B cell (primary cell): ENCODE results near the gene ABCG1. TPM values are rescaled to one million over a fixed set of nuclear protein-coding genes. Genes with fewer than 3 reads are reported as not detected.
A peak's percentile ranks its signal among the peaks of the same experiment; 100 is the strongest.

ENCODE experiments used
- ATAC-seq: fragments of 200-7000 bp; cut with Tn5 transposase; one replicate; pipeline ENCODE4 v1.10.0; 2021; ENCODE audit warnings: low read depth, mild to moderate bottlenecking, moderate number of reproducible peaks, moderate library complexity
- CTCF ChIA-PET: fragments of 350-600 bp; sonication (Branson Sonifier 250); formaldehyde crosslinking; loops from one replicate; lab custom pipeline; 2021; ENCODE audit warnings: antibody characterized with exemption, inconsistent platforms; lab: Charles Lee
- POLR2A ChIA-PET: fragments of 350-600 bp; sonication (Branson Sonifier 250); formaldehyde crosslinking; loops from one replicate; lab custom pipeline; 2021; ENCODE audit warnings: antibody characterized with exemption; lab: Charles Lee
- DNase-seq: peaks from one replicate; pipeline ENCODE4 v3.0.0; 2013
- H2AFZ ChIP-seq: 2 replicates; pipeline ENCODE4 v1.6.1; 2012; ENCODE audit warnings: mild to moderate bottlenecking, low read depth, low read length; ENCODE audit not compliant: insufficient read depth, poor library complexity, severe bottlenecking
- H3K27ac ChIP-seq, 2 donors: 1 replicate in 1 of 2; 2 replicates in 1 of 2; pipeline ENCODE4 v1.5.1; 2012 to 2013; ENCODE audit warnings: low read length in 2 of 2, mild to moderate bottlenecking in 2 of 2, moderate library complexity in 1 of 2
- H3K27me3 ChIP-seq, 4 experiments: fragments of 200-600 bp in 1 of 4; sonication (generic) in 1 of 4; replicated peaks in 1 of 4; 1 replicate in 2 of 4; 2 replicates in 2 of 4; pipeline versions ENCODE4 v1.6.1 to v1.7.0; 2013 to 2016; ENCODE audit warnings: low read length in 3 of 4, mild to moderate bottlenecking in 2 of 4, mixed read lengths in 1 of 4, moderate library complexity in 1 of 4; ENCODE audit not compliant: insufficient read depth in 4 of 4, control insufficient read depth in 3 of 4; ENCODE audit errors: control extremely low read depth in 1 of 4
- H3K36me3 ChIP-seq, 2 experiments: replicated peaks in 1 of 2; 1 replicate in 1 of 2; 2 replicates in 1 of 2; pipeline versions ENCODE4 v1.6.1 to v1.7.1; 2013; ENCODE audit warnings: low read length in 1 of 2; ENCODE audit not compliant: insufficient read depth in 2 of 2, control insufficient read depth in 1 of 2; ENCODE audit errors: control extremely low read depth in 1 of 2, extremely low read depth in 1 of 2
- H3K4me1 ChIP-seq, 2 donors: fragments of 200-600 bp in 1 of 2; sonication (generic) in 1 of 2; 1 replicate in 1 of 2; 2 replicates in 1 of 2; pipeline versions ENCODE4 v1.5.1 to v1.6.1; 2013 to 2017; ENCODE audit warnings: low read length in 2 of 2; ENCODE audit not compliant: control insufficient read depth in 2 of 2, insufficient read depth in 2 of 2
- H3K4me2 ChIP-seq: replicated peaks from 2 replicates; pipeline ENCODE3; 2012; ENCODE audit warnings: mild to moderate bottlenecking, low read depth, low read length; ENCODE audit not compliant: poor library complexity, severe bottlenecking
- H3K4me3 ChIP-seq, 5 experiments: fragments of 200-600 bp in 1 of 5; sonication (generic) in 1 of 5; 1 replicate in 3 of 5; 2 replicates in 2 of 5; pipeline versions ENCODE4 v1.5.1 to v1.7.0; 2011 to 2016; ENCODE audit warnings: low read length in 4 of 5, mild to moderate bottlenecking in 4 of 5, low read depth in 2 of 5, control low read depth in 1 of 5, moderate library complexity in 1 of 5; ENCODE audit not compliant: insufficient read depth in 1 of 5; ENCODE audit errors: control extremely low read depth in 1 of 5, extremely low read depth in 1 of 5
- H3K79me2 ChIP-seq: fragments of 200-600 bp; sonication (generic); one replicate; pipeline ENCODE4 v1.6.0; 2016; ENCODE audit warnings: low read length; ENCODE audit not compliant: control insufficient read depth, insufficient read depth
- H3K9ac ChIP-seq: fragments of 200-600 bp; sonication (generic); 2 replicates; pipeline ENCODE4 v1.6.1; 2017; ENCODE audit warnings: mild to moderate bottlenecking, low read length, moderate library complexity
- H3K9me3 ChIP-seq, 3 donors: one replicate each; pipeline versions ENCODE4 v1.6.1 to v1.7.1; 2013; ENCODE audit warnings: low read length in 2 of 3; ENCODE audit not compliant: control insufficient read depth in 2 of 3, insufficient read depth in 1 of 3; ENCODE audit errors: control extremely low read depth in 1 of 3
- H4K20me1 ChIP-seq: 2 replicates; pipeline ENCODE4 v1.6.0; 2012; ENCODE audit warnings: mild to moderate bottlenecking, low read length; ENCODE audit not compliant: insufficient read depth, control insufficient read depth, poor library complexity, severe bottlenecking
- H3K27ac Mint-ChIP-seq: one replicate; pipeline ENCODE4 v1.8.0; 2021; ENCODE audit warnings: mixed read lengths
- H3K27me3 Mint-ChIP-seq: one replicate; pipeline ENCODE4 v1.8.0; 2021; ENCODE audit warnings: mixed read lengths
- H3K4me1 Mint-ChIP-seq: one replicate; pipeline ENCODE4 v1.8.0; 2021; ENCODE audit warnings: mixed read lengths
- H3K4me3 Mint-ChIP-seq: one replicate; pipeline ENCODE4 v1.8.0; 2021; ENCODE audit warnings: mixed read lengths
- H3K9me3 Mint-ChIP-seq: one replicate; pipeline ENCODE4 v1.8.0; 2022; ENCODE audit warnings: mixed read lengths; ENCODE audit not compliant: insufficient read depth
- CTCF ChIP-seq: fragments of 200-600 bp; IDR thresholded peaks from one replicate; pipeline ENCODE4 v1.8.0; 2022; ENCODE audit warnings: antibody characterized with exemption, mild to moderate bottlenecking
- EZH2 ChIP-seq: IDR thresholded peaks from 2 replicates; pipeline ENCODE4 v1.6.1; 2012; ENCODE audit warnings: borderline replicate concordance, low read depth, mild to moderate bottlenecking, moderate library complexity, low read length; ENCODE audit not compliant: insufficient read depth, poor library complexity, severe bottlenecking
- WGBS: methylation state at CpG from one replicate; pipeline ENCODE4 v1.1.5; 2013; ENCODE audit warnings: missing lambda C conversion rate; ENCODE audit not compliant: insufficient coverage; 5-methylcytosine and 5-hydroxymethylcytosine counted together
- intact Hi-C: fragments of 100-400 bp; cut with micrococcal nuclease; formaldehyde crosslinking; loops from one replicate; pipeline ENCODE4 v1.10.0; 2022
- polyA minus RNA-seq: library from RNA; depleted of rRNA, polyadenylated mRNA; stranded (reverse); fragments of >200 nt; gene quantifications from 2 replicates; pipeline ENCODE4 v1.2.3, GENCODE V29; 2012
- polyA plus RNA-seq: library from polyadenylated mRNA; depleted of rRNA; stranded (reverse); fragments of >200 nt; gene quantifications from 2 replicates; pipeline ENCODE4 v1.2.3, GENCODE V29; 2012
- total RNA-seq, 2 donors: library from RNA; stranded (reverse); fragments of 120-200 nt in 1 of 2; gene quantifications; 1 replicate in 1 of 2; 2 replicates in 1 of 2; pipeline versions ENCODE4 v1.2.3 to v1.2.4, GENCODE V29; 2013 to 2022

ABCG1 gene
- total RNA-seq (27.5 and 31.9 TPM in 2 replicates), polyA plus RNA-seq (8.7 and 14.4 TPM in 2 replicates), polyA minus RNA-seq (19.5 and 46.5 TPM in 2 replicates)
- 14.6 TPM for total RNA-seq (2013)

GRCh38 chr21:42218836-42219605 is at the start of gene ABCG1:
TSS of gene ABCG1 (plus strand) at chr21:42219140. CDS start at chr21:42219263, 123 bp downstream.
- Mint-ChIP-seq H3K4me3 (peak within 1 kb of the TSS; percentile 87), H3K4me1 (peaks cover 47% of the 10 kb centered on the region)

More at GRCh38 chr21:42218836-42219605, at the start of gene ABCG1:
- Histone ChIP-seq H3K4me3 (peak within 1 kb of the TSS; percentile 72 to 92 (median 89)), H3K9me3 (peaks cover 0 to 22% (median 3%) of the 10 kb centered on the region in 3 donors), H3K27ac (peak within 1 kb of the TSS; percentile 75 to 96), H4K20me1 (peaks cover 46% of the 10 kb centered on the region), H3K27me3 (no peaks in the 10 kb centered on the region), H3K9ac (peak within 1 kb of the TSS; percentile 89), H3K4me1 (peaks cover 29 to 41% of the 10 kb centered on the region in 2 donors), H2AFZ (peak within 1 kb of the TSS; percentile 60), H3K36me3 (peaks cover 0 to 8% of the 10 kb centered on the region in 2 experiments), H3K4me2 (peak within 1 kb of the TSS; percentile 99), H3K79me2 (peaks cover 46% of the 10 kb centered on the region)
- POLR2A ChIA-PET, result interaction anchor here (1.0 to 2.4 kb wide), 5 partner anchors 8 to 18 kb away, joined by 3 to 23 read pairs (median 10); no protein-coding TSS in a partner anchor
- ATAC-seq (peak; percentile 54), DNase-seq (peak; percentile 78)
- CTCF ChIA-PET, result interaction anchor here (0.6 to 3.9 kb wide), 5 partner anchors 15 to 1756 kb away, joined by 3 to 36 read pairs (median 3); no protein-coding TSS in a partner anchor
- Mint-ChIP-seq H3K9me3 (no peaks in the 10 kb centered on the region), H3K27ac (peak within 1 kb of the TSS; percentile 80), H3K27me3 (no peaks in the 10 kb centered on the region)
- intact Hi-C loops, result loop anchor here (1.0 kb wide), 1 partner anchor 31 kb away; no protein-coding TSS in a partner anchor
- TF ChIP-seq EZH2 (no peak), CTCF (no peak)
- under 1% methylated on average over 83 of the region's 83 CpGs for WGBS
